Gastrocnemius medialis (tissue), 4 donors: ENCODE results near the gene FOXM1. TPM values are rescaled to one million over a fixed set of nuclear protein-coding genes. Genes with fewer than 3 reads are reported as not detected.

Experiments used
- ATAC-seq, 2 donors: fragments of 150-250 bp; one replicate each; pipeline ENCODE4 v1.9.1; 2016
- DNase-seq, 2 donors: peaks; one replicate each; pipeline ENCODE4 v3.0.0-alpha.2; 2019
- H3K27ac ChIP-seq, 4 donors: fragments of 200-600 bp; sonication (generic); 1 replicate in 1 of 4; 2 replicates in 3 of 4; pipeline ENCODE4 v1.5.1; 2016 to 2018; ENCODE audit warnings: mild to moderate bottlenecking in 2 of 4, moderate library complexity in 1 of 4
- H3K27me3 ChIP-seq, 3 donors: fragments of 200-600 bp; sonication (generic) in 2 of 3; 1 replicate in 1 of 3; 2 replicates in 2 of 3; pipeline versions ENCODE4 v1.5.1 to v1.6.0; 2016 to 2019; ENCODE audit warnings: mild to moderate bottlenecking in 1 of 3, moderate library complexity in 1 of 3
- H3K36me3 ChIP-seq, 2 donors: fragments of 200-600 bp; sonication (generic) in 1 of 2; one replicate each; pipeline ENCODE4 v1.5.1; 2017 to 2018
- H3K4me1 ChIP-seq, 2 donors: fragments of 200-600 bp; sonication (generic) in 1 of 2; one replicate each; pipeline ENCODE4 v1.5.1; 2016 to 2017; ENCODE audit warnings: mild to moderate bottlenecking in 2 of 2
- H3K4me3 ChIP-seq, 4 donors: fragments of 200-600 bp; sonication (generic) in 3 of 4; 1 replicate in 1 of 4; 2 replicates in 3 of 4; pipeline ENCODE4 v1.5.1; 2016 to 2019; ENCODE audit warnings: mild to moderate bottlenecking in 2 of 4
- H3K9me3 ChIP-seq, 3 donors: fragments of 200-600 bp; sonication (generic) in 2 of 3; 1 replicate in 1 of 3; 2 replicates in 2 of 3; pipeline ENCODE4 v1.5.1; 2016 to 2019
- POLR2A ChIP-seq, 2 donors: fragments of 450-650 bp; IDR thresholded peaks; one replicate each; pipeline ENCODE4 v1.6.1; 2017; ENCODE audit warnings: antibody characterized with exemption in 2 of 2, mild to moderate bottlenecking in 2 of 2, moderate library complexity in 2 of 2
- in situ Hi-C, 4 donors: fragments of 200-750 bp; cut with MboI; loops; one replicate each; pipeline versions ENCODE4 v1.15.0 to v1.8.0; 2017; ENCODE audit warnings: low sequenced_read_pairs in 4 of 4
- intact Hi-C: fragments of 100-400 bp; cut with DNase I; formaldehyde crosslinking; loops from one replicate; pipeline ENCODE4 v1.15.1; 2023; ENCODE audit warnings: low total_unique reads
- total RNA-seq, 4 donors: library from RNA; depleted of rRNA; stranded (reverse); fragments of >200 nt; gene quantifications; one replicate each; pipeline versions ENCODE4 v1.1.0 to v1.2.3, GENCODE V29; 2016
- TF ChIP-seq, protein P1 (sequence below), 5 experiments: fragments of 450-650 bp in 3 of 5; fragments of 200-600 bp in 2 of 5; sonication (generic) in 2 of 5; IDR thresholded peaks in 4 of 5; conservative IDR thresholded peaks in 1 of 5; 1 replicate in 4 of 5; 2 replicates in 1 of 5; pipeline ENCODE4 v1.5.1; 2016 to 2019; ENCODE audit warnings: antibody characterized with exemption in 5 of 5, mild to moderate bottlenecking in 3 of 5, moderate library complexity in 3 of 5

Gene FOXM1, protein sequence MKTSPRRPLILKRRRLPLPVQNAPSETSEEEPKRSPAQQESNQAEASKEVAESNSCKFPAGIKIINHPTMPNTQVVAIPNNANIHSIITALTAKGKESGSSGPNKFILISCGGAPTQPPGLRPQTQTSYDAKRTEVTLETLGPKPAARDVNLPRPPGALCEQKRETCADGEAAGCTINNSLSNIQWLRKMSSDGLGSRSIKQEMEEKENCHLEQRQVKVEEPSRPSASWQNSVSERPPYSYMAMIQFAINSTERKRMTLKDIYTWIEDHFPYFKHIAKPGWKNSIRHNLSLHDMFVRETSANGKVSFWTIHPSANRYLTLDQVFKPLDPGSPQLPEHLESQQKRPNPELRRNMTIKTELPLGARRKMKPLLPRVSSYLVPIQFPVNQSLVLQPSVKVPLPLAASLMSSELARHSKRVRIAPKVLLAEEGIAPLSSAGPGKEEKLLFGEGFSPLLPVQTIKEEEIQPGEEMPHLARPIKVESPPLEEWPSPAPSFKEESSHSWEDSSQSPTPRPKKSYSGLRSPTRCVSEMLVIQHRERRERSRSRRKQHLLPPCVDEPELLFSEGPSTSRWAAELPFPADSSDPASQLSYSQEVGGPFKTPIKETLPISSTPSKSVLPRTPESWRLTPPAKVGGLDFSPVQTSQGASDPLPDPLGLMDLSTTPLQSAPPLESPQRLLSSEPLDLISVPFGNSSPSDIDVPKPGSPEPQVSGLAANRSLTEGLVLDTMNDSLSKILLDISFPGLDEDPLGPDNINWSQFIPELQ
- total RNA-seq: 1 to 10 TPM in 1 of 4 donors, under 1 TPM in 1, not detected in 2; 0.95 to 1.1 TPM

DNA sequence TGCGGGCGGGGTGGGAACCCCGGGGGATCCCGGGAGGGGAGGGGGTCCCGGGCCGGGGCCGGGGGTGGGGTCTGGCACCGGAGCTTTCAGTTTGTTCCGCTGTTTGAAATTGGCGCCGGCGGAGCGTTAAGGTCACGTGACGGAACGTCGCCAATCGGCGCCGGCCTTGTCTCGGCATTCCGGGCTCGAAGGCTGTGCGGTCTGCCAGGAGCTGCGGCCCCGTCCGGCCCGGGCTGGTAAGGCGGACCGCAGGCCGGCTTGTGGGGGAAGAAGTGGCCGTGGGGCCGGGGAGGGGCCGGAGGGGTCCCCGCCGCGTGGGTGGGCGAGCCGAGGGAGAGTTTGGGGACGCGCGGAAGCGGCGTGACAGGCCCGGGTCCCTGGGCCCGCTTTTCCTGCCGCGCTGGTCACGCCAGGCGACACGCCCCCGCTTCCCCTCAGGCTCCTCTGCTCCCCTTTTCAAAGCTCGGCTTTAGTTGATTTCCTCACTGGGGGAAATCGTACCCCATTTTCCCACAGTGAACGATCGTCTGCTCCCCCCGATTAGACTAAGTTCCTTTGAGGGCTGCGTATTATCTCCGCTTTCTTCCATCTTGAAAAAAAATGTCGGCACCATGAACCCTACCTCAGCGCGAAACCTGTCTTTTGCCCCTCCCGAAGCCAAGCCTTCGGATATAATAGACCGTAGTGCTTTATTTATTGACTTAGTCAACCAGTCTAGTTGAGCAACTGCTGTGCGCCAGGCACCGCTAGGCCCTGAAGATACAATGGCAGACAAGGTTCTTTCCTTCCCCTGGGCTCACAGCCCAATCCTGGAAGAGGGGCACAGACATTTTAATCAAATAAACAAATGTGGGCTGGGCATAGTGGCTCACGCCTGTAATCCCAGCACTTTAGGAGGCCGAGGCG, at the start of gene FOXM1, which contains the start of gene RHNO1:
TSS of gene FOXM1 (minus strand) at position 128 of the 906 bp plus-strand sequence. CDS start 2,696 bp downstream, outside the sequence.
TSS of gene RHNO1 (plus strand) at position 177 of the 906 bp plus-strand sequence. CDS start 8,144 bp downstream, outside the sequence.
- intact Hi-C loops: loop anchor here (1.0 kb wide), 1 partner anchor 13 kb away; the partner anchor contains the start of gene TULP3
- Histone ChIP-seq H3K27ac (peak within 1 kb of the TSS; percentile 82 to 87 (median 86)), H3K4me3 (peak within 1 kb of the TSS; percentile 75 to 95 (median 91)), H3K9me3 (no peaks in the 10 kb centered on the region), H3K36me3 (no peaks in the 10 kb centered on the region), H3K27me3 (no peaks in the 10 kb centered on the region), H3K4me1 (peaks cover 0 to 11% of the 10 kb centered on the region in 2 donors)
- TF ChIP-seq POLR2A (IDR thresholded peaks at IDR 0.05): peak; percentile 39 to 46
- TF ChIP-seq, protein P1, sequence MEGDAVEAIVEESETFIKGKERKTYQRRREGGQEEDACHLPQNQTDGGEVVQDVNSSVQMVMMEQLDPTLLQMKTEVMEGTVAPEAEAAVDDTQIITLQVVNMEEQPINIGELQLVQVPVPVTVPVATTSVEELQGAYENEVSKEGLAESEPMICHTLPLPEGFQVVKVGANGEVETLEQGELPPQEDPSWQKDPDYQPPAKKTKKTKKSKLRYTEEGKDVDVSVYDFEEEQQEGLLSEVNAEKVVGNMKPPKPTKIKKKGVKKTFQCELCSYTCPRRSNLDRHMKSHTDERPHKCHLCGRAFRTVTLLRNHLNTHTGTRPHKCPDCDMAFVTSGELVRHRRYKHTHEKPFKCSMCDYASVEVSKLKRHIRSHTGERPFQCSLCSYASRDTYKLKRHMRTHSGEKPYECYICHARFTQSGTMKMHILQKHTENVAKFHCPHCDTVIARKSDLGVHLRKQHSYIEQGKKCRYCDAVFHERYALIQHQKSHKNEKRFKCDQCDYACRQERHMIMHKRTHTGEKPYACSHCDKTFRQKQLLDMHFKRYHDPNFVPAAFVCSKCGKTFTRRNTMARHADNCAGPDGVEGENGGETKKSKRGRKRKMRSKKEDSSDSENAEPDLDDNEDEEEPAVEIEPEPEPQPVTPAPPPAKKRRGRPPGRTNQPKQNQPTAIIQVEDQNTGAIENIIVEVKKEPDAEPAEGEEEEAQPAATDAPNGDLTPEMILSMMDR (IDR thresholded peaks at IDR 0.05 in 4 of 5, conservative IDR thresholded peaks at IDR 0.05 in 1 of 5): peak in 4 of 5 experiments; percentile 17 to 34 (median 24)
- ATAC-seq (peak; percentile 95 to 96), DNase-seq (peak; percentile 84 to 87)
- in situ Hi-C loops: loop anchor here in 1 of 4 donors (25.0 kb wide), 1 partner anchor 160 kb away; no protein-coding TSS in a partner anchor

GRCh38 chr12:2925322-2925995, 48.5 kb upstream of the FOXM1 start:
- peaks cover 0 to 19% of the 10 kb centered on the region in 2 donors for H3K36me3 ChIP-seq

DNA sequence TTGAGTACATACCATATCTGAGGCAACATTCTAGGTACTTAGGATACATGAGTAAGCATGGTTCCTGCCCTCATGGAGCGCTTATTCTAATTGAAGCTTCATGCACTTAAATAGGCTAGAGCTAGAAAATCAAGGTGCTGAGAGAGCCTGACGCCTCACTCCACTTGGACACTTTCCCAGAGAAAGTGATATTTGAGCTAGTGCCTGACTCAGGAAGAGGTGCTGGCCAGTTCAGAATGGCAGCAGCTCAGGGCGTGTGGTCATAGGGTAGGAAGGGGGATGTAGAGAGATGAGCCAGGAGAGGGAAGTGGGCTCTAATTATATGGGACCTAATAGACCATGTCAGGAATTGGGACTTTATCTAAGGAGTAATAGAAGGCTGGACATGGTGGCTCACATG, 47.0 kb upstream of the FOXM1 start:
- Histone ChIP-seq H3K4me1 (peaks cover 5 to 17% of the 10 kb centered on the region in 2 donors), H3K27ac (peak overlapping the region; percentile 28 to 51 (median 32)), H3K4me3 (no peak overlapping the region), H3K9me3 (no peaks in the 10 kb centered on the region), H3K36me3 (peaks cover 0 to 13% of the 10 kb centered on the region in 2 donors), H3K27me3 (no peaks in the 10 kb centered on the region)
- in situ Hi-C loops (no loop called here), intact Hi-C loops (no loop called here)
- ATAC-seq (peak; percentile 94 to 98), DNase-seq (peak; percentile 58 to 74)
- no peak for TF ChIP-seq POLR2A (IDR thresholded peaks at IDR 0.05)
- TF ChIP-seq, protein P1 (IDR thresholded peaks at IDR 0.05 in 4 of 5, conservative IDR thresholded peaks at IDR 0.05 in 1 of 5): no peak

More at GRCh38 chr12:2925322-2925995, 48.5 kb upstream of the FOXM1 start:
- DNase-seq: no peak
- no peaks in the 10 kb centered on the region for H3K9me3 ChIP-seq
- in situ Hi-C loops (no loop called here), intact Hi-C loops (no loop called here)
- no peak for ATAC-seq
- TF ChIP-seq, protein P1 (IDR thresholded peaks at IDR 0.05 in 4 of 5, conservative IDR thresholded peaks at IDR 0.05 in 1 of 5): no peak
- no peak for TF ChIP-seq POLR2A (IDR thresholded peaks at IDR 0.05)
- H3K4me1 ChIP-seq: peaks cover 5 to 17% of the 10 kb centered on the region in 2 donors
- no peaks in the 10 kb centered on the region for H3K27me3 ChIP-seq
- no peak overlapping the region for H3K27ac ChIP-seq
- no peak overlapping the region for H3K4me3 ChIP-seq
